Esophagus muscularis mucosa (tissue), 3 donors: ENCODE data around the gene PRLR.

Source experiments
- POLR2A ChIP-seq: fragments of 450-650 bp; IDR thresholded peaks from one replicate; pipeline ENCODE4 v1.6.1; 2017; ENCODE audit warnings: antibody characterized with exemption, moderate library complexity, mild to moderate bottlenecking, low read depth
- TF ChIP-seq, protein P1 (sequence below), 3 experiments: fragments of 200-600 bp in 2 of 3; fragments of 450-650 bp in 1 of 3; sonication (generic) in 2 of 3; IDR thresholded peaks; one replicate each; pipeline ENCODE4 v1.5.1; 2017 to 2019; ENCODE audit warnings: antibody characterized with exemption in 3 of 3, mild to moderate bottlenecking in 2 of 3, moderate library complexity in 1 of 3

DNA sequence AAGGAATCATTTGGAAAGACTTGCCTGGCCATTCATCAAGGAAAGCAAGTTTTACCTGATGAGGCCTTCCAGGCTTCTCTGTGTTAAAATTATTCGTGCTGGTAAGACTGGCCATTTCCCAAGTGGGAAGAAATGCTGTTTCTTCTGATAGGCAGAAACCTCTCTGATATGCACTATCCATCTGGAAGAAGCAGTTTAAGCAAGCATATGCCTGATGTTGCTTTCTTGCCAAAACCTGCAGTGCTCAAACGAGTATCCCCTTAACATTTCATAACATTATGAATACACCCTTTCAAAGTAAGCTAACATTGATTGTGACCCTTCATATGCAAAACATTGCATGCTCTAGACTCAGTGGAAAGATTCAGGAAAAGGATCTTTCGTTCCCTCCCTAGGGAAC lies 36.0 kb upstream of the PRLR start:
- no peak for TF ChIP-seq POLR2A
- TF ChIP-seq, protein P1, sequence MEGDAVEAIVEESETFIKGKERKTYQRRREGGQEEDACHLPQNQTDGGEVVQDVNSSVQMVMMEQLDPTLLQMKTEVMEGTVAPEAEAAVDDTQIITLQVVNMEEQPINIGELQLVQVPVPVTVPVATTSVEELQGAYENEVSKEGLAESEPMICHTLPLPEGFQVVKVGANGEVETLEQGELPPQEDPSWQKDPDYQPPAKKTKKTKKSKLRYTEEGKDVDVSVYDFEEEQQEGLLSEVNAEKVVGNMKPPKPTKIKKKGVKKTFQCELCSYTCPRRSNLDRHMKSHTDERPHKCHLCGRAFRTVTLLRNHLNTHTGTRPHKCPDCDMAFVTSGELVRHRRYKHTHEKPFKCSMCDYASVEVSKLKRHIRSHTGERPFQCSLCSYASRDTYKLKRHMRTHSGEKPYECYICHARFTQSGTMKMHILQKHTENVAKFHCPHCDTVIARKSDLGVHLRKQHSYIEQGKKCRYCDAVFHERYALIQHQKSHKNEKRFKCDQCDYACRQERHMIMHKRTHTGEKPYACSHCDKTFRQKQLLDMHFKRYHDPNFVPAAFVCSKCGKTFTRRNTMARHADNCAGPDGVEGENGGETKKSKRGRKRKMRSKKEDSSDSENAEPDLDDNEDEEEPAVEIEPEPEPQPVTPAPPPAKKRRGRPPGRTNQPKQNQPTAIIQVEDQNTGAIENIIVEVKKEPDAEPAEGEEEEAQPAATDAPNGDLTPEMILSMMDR (IDR thresholded peaks at IDR 0.05), result no peak
